HG03575 (cell line): ENCODE results near the gene INPP5E.

Experiments
- ATAC-seq: cut with Tn5 transposase; IDR thresholded peaks from one replicate; pipeline ENCODE4 v1.9.1; 2021; ENCODE audit not compliant: unreplicated experiment, insufficient number of reproducible peaks, low FRiP score; ENCODE audit errors: extremely low read depth

INPP5E gene

DNA sequence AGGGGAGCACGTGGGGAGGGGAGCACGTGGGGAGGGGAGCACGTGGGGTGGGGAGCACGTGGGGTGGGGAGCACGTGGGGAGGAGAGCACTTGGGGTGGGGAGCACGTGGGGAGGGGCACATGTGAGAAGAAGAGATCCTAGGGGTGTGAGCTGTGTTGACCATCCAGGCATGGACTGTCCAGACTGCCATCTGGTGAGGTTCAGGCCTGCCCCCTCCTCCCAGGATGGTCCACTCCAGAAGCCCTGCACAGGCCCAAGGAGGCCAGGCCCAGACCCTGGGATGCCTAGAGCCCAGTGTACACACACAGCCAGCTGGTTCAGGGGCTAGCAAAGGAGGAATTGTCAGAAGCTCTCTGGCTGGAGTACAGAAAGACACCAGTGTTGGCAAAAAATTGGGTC, 42.0 kb downstream of the INPP5E start:
- no peak for ATAC-seq

GRCh38 chr9:136396219-136396515, 43.5 kb downstream of the INPP5E start:
- no peak for ATAC-seq

GRCh38 chr9:136395345-136396218, 44.1 kb downstream of the INPP5E start:
- ATAC-seq: no peak

- ATAC-seq: no peak
Observed at GRCh38 chr9:136395020-136395340, 44.7 kb downstream of the INPP5E start.

- no peak for ATAC-seq
Observed at GRCh38 chr9:136394312-136395019, 45.2 kb downstream of the INPP5E start.

DNA sequence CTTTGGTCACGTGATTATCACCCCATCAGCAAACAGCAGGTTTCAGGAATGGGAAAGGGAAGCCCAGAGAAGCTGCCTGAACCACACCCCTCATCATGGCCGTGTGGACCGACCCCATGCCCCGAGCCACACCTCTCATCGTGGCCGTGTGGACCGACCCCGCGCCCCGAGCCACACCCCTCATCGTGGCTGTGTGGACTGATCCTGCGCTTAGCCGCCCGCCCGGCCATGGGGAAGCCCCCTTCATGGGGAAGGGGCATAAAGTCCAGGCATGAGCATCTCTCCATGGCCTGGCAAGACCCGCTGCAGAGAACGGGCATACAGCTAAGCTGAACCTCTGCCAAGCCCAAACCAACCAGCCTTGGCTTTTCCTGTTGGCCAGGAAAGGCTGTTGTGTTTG, 46.1 kb downstream of the INPP5E start:
- ATAC-seq: no peak

- no peak for ATAC-seq
Observed at GRCh38 chr9:136392538-136393449, 46.9 kb downstream of the INPP5E start.

- no peak for ATAC-seq
Observed at GRCh38 chr9:136391737-136392537, 47.7 kb downstream of the INPP5E start.

DNA sequence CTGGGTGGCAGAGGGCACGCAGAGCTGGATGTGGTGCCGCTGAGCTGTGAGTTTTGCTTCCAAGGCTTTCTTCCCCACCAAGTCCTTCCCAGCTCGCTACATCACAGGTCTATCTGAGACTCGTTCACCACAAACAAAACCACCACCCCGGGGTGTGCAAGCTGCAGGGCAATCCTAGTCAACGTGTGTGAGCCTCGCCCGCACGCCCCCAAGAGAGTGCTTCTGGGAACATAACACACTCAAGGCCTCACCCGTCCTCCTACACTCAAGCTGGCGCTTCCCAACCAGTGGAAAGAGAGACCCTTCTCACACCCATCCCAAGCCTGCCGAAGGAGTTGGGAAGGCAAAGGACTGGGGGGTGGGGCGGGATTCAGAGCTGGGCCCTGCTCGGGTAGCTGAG, 50.2 kb downstream of the INPP5E start:
- ATAC-seq: no peak

- ATAC-seq: no peak
Observed at GRCh38 chr9:136387217-136387616, 52.4 kb downstream of the INPP5E start.

DNA sequence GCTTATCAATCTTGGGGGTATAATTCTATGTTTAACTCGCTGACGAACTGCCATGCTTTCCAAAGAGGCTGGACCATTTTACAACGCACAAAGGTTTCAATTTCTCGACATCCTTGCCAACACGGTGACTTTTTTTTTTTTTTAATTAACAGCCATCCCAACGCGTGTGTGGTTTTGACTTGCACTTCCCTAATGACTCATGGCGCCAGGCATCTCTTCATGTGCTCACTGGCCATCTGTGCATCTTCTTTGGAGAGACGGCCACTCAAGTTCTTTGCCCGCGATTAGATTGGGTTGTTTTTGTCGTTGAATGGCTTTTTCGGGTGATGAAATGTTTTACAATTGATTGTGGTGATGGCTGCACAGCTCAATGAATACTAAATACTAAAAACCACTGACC, 53.6 kb downstream of the INPP5E start:
- no peak for ATAC-seq

- no peak for ATAC-seq
Observed at GRCh38 chr9:136385015-136385414, 54.6 kb downstream of the INPP5E start.

- no peak for ATAC-seq
Observed at GRCh38 chr9:136383436-136383835, 56.2 kb downstream of the INPP5E start.

GRCh38 chr9:136381966-136382513, 57.6 kb downstream of the INPP5E start:
- ATAC-seq: no peak

GRCh38 chr9:136381311-136381710, 58.3 kb downstream of the INPP5E start:
- ATAC-seq: no peak

GRCh38 chr9:136380381-136380780, 59.3 kb downstream of the INPP5E start:
- ATAC-seq: no peak

DNA sequence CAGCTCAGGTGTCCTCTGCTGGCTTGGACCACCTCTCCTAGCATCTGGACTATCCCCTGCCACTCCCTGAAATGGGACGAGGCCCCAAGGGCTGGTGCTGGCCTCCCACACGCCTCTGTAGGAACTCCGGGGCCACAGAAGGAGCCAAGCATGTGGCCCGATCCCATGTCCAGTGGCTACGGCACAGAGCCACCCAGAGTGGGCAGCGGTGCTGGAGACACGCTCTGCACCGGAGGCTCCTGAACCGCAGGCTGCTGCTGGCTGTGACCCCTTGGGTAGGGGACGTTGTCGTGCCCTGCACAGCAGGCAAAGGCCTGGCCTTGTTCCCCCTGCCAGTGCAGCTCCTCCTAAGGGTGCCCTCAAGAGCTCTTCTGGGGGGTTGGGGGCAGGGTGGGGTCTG, 59.8 kb downstream of the INPP5E start:
- ATAC-seq: no peak

GRCh38 chr9:136379401-136379800, 60.2 kb downstream of the INPP5E start:
- no peak for ATAC-seq

DNA sequence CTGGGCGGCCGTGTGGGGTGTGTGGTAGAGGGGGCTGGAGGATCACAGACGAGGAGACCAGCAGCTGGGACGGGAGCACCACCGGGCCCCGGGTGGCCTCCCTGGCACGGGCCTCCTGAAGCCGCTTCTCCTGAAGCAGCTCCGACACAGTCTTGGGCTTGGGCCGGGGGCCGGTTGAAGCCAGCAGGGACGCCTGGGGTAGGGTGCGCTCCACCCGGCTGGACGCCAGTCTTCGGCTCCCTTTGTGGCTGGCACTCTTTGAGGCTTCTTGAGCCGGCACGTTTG, 60.7 kb downstream of the INPP5E start:
- no peak for ATAC-seq
